Stimulated activated CD8-positive, alpha-beta memory T cell treated with anti-CD3 and anti-CD28 coated beads, Interleukin-15, amount 100 ng/mL, for 24 hours (primary cell): Measurements from ENCODE around the gene AFAP1L2.

Source experiments
- DNase-seq: peaks from one replicate; pipeline ENCODE4 v3.0.0-alpha.2; 2020; ENCODE audit warnings: low read depth

Gene AFAP1L2

DNA sequence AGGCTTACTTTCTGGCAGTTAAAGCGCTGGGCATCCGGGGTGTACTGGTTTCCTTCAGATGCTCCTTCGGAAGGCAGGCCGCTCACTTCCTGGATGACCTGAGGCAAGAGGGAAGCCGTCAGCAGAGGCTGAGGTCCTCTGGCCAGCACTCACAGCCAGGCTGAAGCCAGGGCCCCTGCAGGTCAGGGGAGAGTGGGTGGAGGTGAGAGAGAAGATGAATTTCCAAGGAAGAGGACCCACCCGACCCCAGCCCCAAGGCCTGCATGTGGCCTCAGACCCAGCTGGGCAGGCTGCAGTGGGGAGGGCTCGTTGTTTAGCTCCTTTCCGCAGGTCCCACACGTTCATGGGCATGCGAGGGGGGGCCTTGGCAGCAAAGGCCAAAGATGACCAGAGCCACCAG is 94.0 kb downstream of the AFAP1L2 start:
- no peak for DNase-seq

DNA sequence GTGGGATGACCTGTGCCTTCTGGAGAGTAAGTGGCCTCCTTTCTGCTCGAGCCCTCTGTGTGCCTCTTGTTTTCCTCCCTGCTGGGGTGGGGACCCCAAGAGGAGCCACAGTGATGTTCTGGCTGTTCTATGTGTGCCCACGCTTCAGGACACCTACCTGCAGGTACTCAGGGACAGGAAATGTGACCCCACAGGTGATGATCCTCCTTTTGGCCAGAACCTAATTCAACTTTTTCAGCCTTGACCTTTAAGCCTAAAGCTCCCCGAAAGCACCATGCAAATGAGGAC is 95.0 kb downstream of the AFAP1L2 start:
- DNase-seq, result no peak

DNA sequence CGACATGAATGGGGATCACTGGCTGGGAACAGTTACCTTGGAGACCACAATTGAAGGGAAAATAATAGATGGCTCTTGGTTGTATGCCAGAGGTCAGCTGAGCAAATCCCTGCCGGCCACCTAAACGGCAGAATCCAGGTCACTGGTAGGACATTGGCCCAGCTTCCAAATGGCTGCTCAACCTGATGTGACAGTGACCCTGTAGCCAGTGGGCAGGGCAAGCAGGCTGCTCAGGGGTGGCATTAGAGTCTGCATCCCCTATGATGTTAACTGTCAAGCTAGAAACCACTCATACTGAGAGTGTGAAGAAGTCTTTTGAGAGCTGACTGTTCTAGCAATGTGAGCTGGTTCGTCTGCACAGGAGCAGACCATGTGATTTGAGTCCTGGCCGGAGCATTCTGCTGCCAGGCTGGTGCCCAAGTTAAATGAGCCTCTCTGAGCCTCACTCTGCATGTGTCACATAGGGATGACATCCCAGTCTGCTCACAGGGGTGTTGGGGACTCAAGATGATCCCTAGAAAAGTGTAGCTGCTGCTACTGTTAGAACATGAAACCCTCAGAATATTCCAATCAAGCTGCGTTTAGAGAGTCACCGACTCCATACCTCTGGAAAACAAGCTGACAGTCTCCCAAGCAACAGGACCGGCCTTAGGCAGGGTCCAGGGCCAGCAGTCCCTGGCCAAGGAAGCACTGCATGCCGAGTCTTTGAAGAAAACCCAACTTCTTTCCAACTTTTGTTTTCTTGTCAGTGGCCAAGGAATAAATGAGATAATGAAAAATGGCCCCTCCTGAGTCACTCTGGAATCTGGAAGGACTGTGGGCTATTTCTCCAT is 95.6 kb downstream of the AFAP1L2 start:
- no peak for DNase-seq

DNA sequence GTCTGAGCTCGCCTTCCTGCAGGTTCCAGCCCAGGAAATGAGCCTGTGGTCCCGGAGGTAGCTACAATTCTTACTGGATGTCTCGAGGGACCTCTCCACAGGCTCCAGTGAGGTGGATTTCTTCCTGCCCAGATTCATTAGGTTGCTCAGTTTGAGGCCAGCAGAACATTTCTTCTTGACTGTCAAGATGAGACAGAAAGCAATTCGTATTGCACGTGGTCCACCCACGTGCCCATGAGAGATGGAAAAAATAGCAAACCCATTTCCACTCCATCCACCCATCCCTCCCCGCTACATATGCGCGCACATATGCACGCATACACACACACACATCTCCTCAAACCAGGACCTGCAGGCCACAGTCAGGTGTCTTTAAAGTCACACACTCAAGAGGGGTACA is 96.6 kb downstream of the AFAP1L2 start:
- DNase-seq, result no peak

DNA sequence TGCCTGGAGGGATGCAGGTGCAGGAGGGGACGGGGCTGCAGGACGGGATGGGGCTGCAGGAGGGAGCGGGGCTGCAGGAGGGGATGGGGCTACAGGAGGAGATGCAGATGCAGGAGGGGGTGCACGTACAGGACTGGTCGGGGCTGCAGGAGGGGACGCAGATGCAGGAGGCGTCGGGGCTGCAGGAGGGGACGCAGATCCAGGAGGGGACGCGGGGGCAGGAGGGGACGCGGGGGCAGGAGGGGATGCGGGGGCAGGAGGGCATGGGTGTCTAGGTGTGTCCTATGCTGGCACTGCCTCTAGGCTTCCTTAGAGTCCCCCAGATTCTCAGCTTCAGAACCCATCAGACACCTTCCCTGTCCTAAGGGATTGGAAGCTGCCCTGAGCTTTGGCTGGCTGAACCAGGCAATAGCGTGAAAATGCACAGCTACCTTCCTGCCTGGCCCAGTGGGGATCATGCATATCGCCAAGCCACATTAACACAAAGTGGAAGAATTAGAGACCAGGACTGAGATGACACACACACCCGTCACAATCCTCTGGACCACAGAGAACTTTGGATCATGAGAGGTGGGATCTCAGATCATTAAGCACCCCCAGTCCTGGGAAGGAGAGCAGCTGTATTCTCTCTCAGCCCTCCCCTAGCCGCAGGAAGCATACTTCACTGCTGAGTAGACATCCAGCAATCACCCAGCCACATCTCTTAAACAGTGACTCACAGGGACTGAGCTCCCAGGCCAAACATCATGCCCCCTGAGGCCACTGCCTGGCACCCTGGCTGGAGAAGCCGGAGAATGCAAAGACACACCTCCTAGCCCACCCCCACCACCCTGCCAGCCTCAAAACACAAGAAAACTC is 98.0 kb downstream of the AFAP1L2 start:
- DNase-seq, result no peak

DNA sequence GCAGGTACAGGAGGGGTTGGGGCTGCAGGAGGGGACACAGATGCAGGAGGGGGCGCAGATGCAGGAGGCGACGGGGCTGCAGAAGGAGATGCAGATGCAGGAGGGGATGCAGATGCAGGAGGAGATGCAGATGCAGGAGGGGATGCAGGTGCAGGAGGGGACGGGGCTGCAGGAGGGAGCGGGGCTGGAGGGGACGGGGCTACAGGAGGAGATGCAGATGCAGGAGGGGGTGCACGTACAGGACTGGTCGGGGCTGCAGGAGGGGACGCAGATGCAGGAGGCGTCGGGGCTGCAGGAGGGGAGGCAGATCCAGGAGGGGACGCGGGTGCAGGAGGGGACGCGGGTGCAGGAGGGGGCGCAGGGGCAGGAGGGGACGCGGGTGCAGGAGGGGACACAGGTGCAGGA is 98.8 kb downstream of the AFAP1L2 start:
- no peak for DNase-seq

DNA sequence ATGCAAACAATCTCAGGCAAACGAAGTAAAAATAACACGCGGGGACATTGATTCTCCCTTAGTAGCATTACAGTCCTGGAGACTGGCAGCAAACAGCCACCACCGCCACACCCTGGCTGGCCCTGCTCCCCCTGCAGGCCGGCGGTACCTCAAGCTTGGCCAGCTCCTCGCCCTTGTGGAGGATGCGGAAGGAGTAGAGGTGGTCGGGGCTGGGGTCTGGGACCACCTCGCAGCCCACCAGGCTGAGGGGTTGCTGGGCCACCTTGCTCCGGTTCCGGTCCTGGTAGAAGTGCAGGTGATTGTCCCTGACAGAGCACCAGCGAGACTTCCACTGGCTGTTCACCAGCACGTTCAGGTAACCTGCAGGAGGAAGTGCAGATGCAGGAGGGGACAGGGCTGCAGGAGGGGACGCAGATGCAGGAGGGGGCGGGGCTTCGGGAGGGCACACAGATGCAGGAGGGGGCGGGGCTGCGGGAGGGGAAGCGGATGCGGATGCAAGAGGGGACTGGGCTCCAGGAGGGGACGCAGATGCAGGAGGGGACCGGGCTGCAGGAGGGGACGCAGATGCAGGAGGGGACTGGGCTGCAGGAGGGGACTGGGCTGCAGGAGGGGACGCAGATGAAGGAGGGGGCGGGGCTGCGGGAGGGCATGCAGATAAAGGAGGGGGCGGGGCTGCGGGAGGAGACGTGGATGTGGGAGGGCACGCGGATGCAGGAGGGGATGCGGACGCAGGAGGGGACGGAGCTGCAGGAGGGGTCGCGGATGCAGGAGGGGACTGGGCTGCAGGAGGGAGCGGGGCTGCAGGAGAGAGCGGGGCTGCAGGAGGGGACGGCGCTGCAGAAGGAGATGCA is 99.5 kb downstream of the AFAP1L2 start:
- peak; percentile 33 for DNase-seq

DNA sequence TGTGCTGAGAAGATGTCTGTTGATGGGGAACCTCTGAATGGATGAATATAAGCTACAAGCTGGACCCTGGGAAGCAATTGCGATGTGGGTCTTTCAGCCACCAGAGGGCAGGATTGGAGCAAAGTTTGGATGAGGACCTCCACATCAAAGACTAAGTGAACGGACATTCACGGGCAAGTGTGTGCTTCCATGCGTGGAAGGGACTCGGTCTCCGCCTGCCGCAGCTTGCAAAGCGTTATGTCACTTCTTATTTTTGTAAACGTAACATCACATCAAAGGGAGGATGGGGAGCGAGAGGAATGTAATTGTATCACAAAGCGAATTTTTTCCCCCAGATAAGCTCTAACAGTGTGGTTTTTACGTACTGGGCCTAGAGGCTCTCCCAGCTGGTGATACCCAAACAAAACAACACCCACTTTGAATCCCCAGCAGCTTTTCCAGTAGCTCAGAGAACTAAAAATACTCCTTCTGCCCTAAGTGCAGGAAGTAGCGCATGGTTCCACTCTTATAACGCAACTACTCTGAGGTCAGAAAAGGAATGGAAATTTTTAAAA is 100.2 kb downstream of the AFAP1L2 start:
- DNase-seq, result peak; percentile 43

DNA sequence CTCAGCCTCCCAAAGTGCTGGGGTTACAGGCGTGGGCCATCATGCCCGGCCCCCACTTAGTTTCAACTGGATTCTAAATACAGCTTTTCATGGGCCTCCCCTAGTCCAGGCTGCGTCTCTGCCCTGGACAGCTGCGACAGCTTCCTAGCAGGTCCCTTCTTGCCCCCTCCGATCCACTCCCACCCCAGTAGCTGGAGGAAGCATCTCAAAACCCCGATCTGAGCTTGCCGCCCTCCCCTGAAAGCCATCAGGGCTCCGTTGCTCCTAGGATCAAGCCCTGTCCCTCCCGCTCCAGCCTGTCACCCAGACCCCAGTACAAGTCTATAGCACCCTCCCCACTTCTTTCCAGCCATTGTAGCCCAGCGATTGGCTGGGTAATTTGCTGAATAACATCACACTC is 100.7 kb downstream of the AFAP1L2 start:
- no peak for DNase-seq

DNA sequence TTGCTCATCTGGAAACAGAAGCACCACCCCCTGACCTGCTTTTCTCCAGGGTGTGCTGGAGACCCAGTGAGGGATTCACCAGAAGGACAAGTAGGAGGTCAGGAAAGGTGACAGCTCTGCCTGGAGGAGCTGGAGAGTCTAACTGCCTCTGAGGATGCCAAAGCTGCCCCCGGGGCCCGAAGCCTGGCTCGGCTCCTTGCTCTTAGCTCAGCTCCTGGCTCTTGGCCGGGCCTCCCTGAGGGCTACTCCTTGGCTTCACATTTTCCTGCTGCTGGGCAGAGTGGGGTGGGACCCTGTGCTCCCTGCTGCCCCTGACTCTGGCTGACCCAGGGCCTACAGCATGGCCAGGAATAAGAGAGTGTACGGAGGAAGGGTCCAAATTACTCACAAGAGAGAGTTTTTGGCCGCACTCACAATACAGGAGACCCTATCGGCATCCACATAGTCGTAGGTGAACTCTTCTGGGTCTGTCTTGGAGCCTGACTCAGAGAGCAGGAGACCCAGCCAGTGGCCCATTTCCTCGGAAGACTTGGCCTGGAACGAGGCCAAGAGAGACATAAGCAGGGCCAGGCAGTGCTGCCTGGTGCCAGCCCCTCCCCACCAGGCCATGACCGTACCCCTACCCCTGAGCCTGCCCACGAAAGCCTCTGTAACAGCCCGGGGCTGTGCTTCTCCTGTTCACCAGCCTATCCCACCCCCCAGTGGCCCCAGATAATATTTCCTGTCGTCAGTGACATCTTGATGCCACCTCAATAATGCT is 102.2 kb downstream of the AFAP1L2 start:
- no peak for DNase-seq

DNA sequence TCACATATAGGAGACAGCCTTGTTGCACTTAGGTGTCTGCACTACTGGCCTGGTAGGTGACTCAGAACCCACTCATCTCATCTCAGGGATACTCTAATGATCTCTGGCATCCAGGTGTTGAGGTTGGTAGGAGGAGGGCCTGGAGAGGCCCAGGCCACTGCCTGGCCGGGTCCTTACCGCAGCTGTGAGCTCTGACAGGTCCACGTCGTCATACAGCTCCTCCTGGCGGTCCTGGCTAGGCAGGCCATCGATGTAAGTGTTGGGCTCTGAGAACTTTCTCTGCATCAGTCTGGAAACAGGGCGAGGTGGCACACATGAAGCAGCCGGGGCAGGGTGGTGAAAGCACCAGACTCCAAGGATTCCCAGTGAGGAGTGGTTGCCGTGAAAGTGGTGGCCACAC is 103.1 kb downstream of the AFAP1L2 start:
- no peak for DNase-seq

DNA sequence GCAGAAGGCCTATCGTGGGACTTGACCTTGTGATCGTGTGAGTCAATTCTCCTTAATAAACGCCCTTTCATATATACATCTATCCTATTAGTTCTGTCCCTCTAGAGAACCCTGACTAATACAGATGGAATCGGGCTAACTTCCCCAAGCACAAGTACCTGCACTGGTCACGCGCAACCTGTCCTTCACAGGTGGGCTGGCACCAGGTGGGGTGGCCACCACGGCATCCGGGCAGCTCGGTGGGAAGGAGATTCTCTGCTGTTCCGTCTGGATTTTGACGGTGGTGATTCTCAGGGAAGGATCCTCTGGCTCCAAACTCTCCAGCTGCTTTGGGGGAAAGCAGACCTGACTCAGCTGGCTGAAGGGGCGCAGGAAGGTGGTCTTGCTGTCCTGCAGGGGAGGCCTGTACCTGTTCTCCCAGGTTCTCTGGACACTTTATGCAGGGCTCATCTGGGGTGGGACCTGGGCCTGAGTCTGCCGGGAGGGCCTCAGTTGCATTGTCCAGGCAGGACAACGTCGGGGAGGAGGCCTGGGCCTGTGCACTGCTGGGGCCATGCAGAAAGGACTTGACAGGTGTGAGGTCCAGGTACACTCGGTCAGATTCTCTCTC is 104.2 kb downstream of the AFAP1L2 start:
- DNase-seq, result no peak

DNA sequence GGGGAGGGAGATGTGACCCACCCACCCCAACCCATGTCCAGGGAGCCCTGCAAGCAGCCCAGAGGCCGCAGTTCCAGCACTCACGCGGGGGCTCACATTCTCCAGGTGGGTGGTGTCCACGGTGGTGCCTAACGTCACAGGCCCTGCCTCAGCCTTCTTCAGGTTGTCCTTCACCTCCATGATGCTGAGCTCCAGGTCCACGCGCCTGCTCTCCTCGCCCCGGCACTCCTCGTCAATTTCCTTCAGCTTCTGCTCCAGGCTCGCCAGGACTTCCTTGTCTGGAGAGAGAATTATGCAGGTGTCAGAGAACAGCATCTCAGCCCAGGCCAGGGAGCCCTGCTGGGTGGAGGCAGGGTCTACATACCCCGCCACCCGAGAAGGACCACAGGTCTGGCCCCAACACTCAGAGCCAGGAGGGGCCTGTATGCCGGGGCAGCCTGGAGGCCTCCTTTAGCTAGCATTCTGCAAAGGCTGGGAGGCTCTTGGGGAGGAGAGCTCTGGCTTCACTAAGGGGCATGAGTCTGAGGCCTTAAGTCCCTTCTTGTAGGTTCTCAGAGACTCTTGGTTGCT is 107.1 kb downstream of the AFAP1L2 start:
- DNase-seq, result no peak

DNA sequence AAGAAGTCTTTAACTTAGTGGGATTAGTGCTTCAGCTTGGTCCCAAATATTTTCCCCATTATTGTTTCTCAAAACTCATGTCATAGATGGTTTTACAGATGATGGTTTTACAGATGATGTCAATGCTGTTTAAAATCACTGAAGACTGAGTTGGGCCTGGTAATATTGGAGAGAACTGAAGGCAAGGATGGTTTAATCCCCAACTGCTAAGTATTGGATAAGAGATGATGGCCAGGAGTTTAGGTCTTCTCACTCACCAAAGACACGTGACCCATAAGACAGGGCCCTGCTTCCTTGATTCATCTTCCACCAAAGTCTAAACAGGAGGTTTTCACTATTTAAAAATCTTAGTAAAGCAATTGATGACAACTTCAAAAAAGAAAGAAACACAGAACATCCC is 108.9 kb downstream of the AFAP1L2 start:
- DNase-seq, result no peak

DNA sequence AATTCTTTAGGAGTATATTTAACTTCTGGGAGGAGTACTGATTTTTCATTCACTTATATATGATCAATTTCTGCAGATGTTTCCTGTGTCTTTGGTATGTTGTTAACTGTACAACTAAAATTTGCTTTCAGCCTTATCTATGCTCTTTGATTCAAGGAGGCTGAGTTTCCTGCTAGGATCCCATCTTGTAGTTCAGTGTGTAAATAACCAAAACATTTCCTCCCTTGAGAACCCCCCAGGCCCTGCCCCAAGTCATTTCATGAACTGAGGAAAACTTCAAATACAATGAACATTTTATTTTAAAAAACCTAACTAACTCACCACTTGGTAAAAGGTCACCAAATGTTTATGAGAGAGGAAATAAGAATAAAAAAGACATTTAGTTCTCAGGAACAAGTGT is 109.8 kb downstream of the AFAP1L2 start:
- DNase-seq, result no peak

DNA sequence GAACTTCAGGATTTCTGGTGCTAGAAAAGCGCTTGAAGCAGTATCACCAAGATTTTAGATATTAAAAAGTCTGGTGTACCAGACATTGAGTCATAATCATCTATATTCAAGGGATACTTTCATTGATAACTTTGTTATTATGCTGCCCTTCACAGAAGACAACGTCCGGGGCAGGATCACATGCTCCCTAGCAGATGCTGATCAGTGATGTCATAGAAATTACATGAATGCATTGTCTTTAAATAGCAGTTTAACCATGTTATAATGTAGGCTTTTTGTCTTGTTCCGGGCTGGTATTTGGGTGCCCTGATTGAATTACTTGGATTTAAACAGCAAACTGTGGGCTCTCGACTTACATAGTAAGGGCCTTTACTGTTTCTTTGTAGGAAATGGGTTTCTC is 111.2 kb downstream of the AFAP1L2 start:
- no peak for DNase-seq

DNA sequence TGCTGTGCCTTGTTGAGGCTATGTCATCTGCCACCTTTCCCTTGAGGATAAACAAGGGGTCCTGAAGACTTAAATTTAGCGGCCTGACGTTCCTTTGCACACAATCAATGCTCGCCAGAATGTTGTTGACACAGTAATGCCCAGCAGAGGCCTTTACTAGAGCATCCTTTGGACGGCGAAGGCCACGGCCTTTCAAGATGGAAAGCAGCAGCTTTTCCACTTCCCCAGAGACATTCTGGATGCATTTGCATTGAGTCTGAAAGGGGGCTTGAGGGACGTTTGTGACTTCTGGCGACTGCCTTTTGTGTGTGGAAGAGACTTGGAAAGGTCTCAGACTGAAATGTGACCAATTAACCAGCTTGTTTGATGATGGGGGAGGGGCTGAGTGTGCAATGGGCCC is 112.8 kb downstream of the AFAP1L2 start:
- no peak for DNase-seq

DNA sequence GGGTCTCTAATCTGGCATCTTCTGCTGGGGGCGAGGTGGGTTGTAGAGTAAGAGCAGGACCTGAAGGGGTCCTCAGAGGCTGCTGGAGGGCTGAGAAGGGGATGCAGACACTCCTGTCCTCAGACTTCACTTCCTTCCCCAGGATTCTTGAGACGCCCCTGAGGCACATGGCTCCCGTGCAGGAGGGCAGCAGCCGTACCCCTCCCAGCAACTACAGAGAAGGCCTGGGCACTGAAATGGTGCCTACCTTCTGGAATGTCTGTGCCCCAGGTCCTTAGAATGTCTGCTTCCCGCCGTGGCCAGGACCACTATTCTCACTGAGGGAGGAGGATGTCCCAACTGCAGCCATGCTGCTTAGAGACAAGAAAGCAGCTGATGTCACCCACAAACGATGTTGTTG is 113.2 kb downstream of the AFAP1L2 start:
- DNase-seq, result no peak

DNA sequence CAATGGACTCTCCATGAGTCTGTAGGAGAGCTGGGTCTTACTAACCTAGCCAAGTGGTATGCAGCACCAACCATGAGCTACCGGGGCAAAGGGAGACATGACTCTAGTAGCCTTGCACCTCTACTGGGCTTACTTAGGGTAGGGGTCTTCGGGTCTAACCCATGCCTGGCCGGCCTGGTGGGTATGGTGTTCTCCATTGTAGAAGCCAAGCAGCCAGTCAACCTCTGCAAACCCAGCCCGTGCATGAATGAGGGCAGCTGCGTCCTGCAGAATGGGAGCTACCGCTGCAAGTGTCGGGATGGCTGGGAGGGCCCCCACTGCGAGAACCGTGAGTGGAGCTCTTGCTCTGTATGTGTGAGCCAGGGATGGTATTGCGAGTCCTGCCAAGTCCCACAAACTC is 114.3 kb downstream of the AFAP1L2 start:
- DNase-seq, result no peak

DNA sequence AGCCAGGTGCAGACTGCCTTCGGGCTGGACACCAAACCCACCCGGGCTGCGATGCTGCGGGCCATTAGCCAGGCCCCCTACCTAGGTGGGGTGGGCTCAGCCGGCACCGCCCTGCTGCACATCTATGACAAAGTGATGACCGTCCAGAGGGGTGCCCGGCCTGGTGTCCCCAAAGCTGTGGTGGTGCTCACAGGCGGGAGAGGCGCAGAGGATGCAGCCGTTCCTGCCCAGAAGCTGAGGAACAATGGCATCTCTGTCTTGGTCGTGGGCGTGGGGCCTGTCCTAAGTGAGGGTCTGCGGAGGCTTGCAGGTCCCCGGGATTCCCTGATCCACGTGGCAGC is 115.2 kb downstream of the AFAP1L2 start:
- no peak for DNase-seq
